PC-3 (cell line): ENCODE data around the gene ACVR1. TPM values are rescaled to one million over a fixed set of nuclear protein-coding genes. Genes with fewer than 3 reads are reported as not detected.

Experiments
- ATAC-seq: fragments of 200-7000 bp; cut with Tn5 transposase; 2 replicates; pipeline ENCODE4 v1.9.1; 2020; ENCODE audit warnings: mild to moderate bottlenecking, moderate library complexity
- BruUV-seq: library from RNA; stranded (reverse); fragments of 400-500 nt; replicated peaks from 2 replicates; lab custom pipeline; 2021; lab: Mats Ljungman, UMichigan
- CTCF ChIA-PET: fragments of 300-600 bp; sonication (Branson Sonifier 250); formaldehyde crosslinking; loops from one replicate; lab custom pipeline; 2022; ENCODE audit warnings: antibody characterized with exemption; lab: Charles Lee
- POLR2A ChIA-PET: fragments of 300-600 bp; sonication (Branson Sonifier 250); formaldehyde crosslinking; loops from one replicate; lab custom pipeline; 2022; ENCODE audit warnings: antibody characterized with exemption; ENCODE audit not compliant: unreplicated experiment; lab: Charles Lee
- DNase-seq: peaks from one replicate; pipeline ENCODE4 v3.0.0-alpha.2; 2015
- H2AFZ ChIP-seq: fragments of 300-600 bp; sonication (generic); 2 replicates; pipeline ENCODE4 v1.6.0; 2016; ENCODE audit warnings: antibody characterized with exemption, low read length
- H3F3A ChIP-seq: fragments of 300-600 bp; sonication (generic); one replicate; pipeline ENCODE4 v1.6.0; 2017; ENCODE audit warnings: antibody characterized with exemption, low read length, control low read depth, mild to moderate bottlenecking; ENCODE audit not compliant: unreplicated experiment
- H3K27ac ChIP-seq: fragments of 300-600 bp; sonication (generic); 2 replicates; pipeline ENCODE4 v1.5.1; 2016; ENCODE audit warnings: mild to moderate bottlenecking, low read length
- H3K27me3 ChIP-seq: fragments of 300-600 bp; sonication (generic); 2 replicates; pipeline ENCODE4 v1.6.1; 2016; ENCODE audit warnings: low read length, mixed read lengths
- H3K36me3 ChIP-seq: fragments of 300-600 bp; sonication (generic); 2 replicates; pipeline ENCODE4 v1.6.1; 2016; ENCODE audit warnings: low read depth, mixed run types, low read length, mixed read lengths
- H3K4me1 ChIP-seq: fragments of 300-600 bp; sonication (generic); 2 replicates; pipeline ENCODE4 v1.5.1; 2016; ENCODE audit warnings: low read length; ENCODE audit not compliant: insufficient read depth
- H3K4me2 ChIP-seq: fragments of 300-600 bp; sonication (generic); 2 replicates; pipeline ENCODE4 v1.6.0; 2016; ENCODE audit warnings: low read length
- H3K4me3 ChIP-seq: fragments of 300-600 bp; sonication (generic); 2 replicates; pipeline ENCODE4 v1.5.1; 2016; ENCODE audit warnings: mild to moderate bottlenecking, low read length, mixed read lengths
- H3K79me2 ChIP-seq: fragments of 300-600 bp; sonication (generic); 2 replicates; pipeline ENCODE4 v1.6.1; 2017; ENCODE audit warnings: low read length, mixed read lengths
- H3K9ac ChIP-seq: fragments of 300-600 bp; sonication (generic); 2 replicates; pipeline ENCODE4 v1.6.0; 2016; ENCODE audit warnings: mild to moderate bottlenecking, low read length
- H3K9me2 ChIP-seq: fragments of 300-600 bp; sonication (generic); replicated peaks from 2 replicates; pipeline ENCODE4 v1.6.1; 2016; ENCODE audit warnings: mixed run types, low read length, mixed read lengths
- H3K9me3 ChIP-seq: fragments of 300-600 bp; sonication (generic); 2 replicates; pipeline ENCODE4 v1.6.1; 2016; ENCODE audit warnings: low read length, mixed read lengths
- H4K20me1 ChIP-seq: fragments of 300-600 bp; sonication (generic); 2 replicates; pipeline ENCODE4 v1.6.1; 2016; ENCODE audit warnings: low read length, mixed read lengths
- CTCF ChIP-seq: fragments of 300-600 bp; sonication (generic); conservative IDR thresholded peaks from 2 replicates; pipeline ENCODE4 v1.5.1; 2017; ENCODE audit warnings: antibody characterized with exemption, low read depth, mild to moderate bottlenecking, low read length
- EZH2 ChIP-seq: fragments of 300-600 bp; sonication (generic); IDR thresholded peaks from one replicate; pipeline ENCODE4 v1.6.1; 2017; ENCODE audit warnings: antibody characterized with exemption, mild to moderate bottlenecking, low read length; ENCODE audit not compliant: unreplicated experiment
- EZH2phosphoT487 ChIP-seq: fragments of 300-600 bp; sonication (generic); IDR thresholded peaks from 2 replicates; pipeline ENCODE4 v1.6.1; 2018; ENCODE audit warnings: mild to moderate bottlenecking, antibody characterized with exemption, low read length, borderline replicate concordance
- intact Hi-C: fragments of 100-400 bp; cut with micrococcal nuclease; formaldehyde crosslinking; loops from 2 replicates; pipeline ENCODE4 v1.9.0; 2023
- total RNA-seq: library from RNA; depleted of rRNA; stranded (reverse); fragments of >200 nt; gene quantifications from 2 replicates; pipeline ENCODE4 v1.2.3, GENCODE V29; 2014

ACVR1 gene
- total RNA-seq, 1 experiment from 2014 or later, result 6.7 TPM

- intact Hi-C loops, result no loop called here
- peaks cover 21% of the 10 kb centered on the region for H3K4me1 ChIP-seq
- H3K9me2 ChIP-seq, result no peaks in the 10 kb centered on the region
- H3F3A ChIP-seq, result no peaks in the 10 kb centered on the region
- no peak overlapping the region for H3K4me3 ChIP-seq
- H3K27me3 ChIP-seq, result no peaks in the 10 kb centered on the region
- H3K27ac ChIP-seq, result no peak overlapping the region
- no peaks in the 10 kb centered on the region for H3K9me3 ChIP-seq
- ATAC-seq (no peak), DNase-seq (no peak)
- no peak overlapping the region for H3K9ac ChIP-seq
- H3K36me3 ChIP-seq, result no peaks in the 10 kb centered on the region
- no TSS peak for BruUV-seq
- no peak overlapping the region for H2AFZ ChIP-seq
- ChIA-PET POLR2A (no interaction called here), CTCF (no interaction called here)
- no peaks in the 10 kb centered on the region for H3K79me2 ChIP-seq
- H4K20me1 ChIP-seq, result no peaks in the 10 kb centered on the region
- no peak for TF ChIP-seq CTCF
- TF ChIP-seq EZH2, result no peak
- no peak for TF ChIP-seq EZH2phosphoT487
- no peak overlapping the region for H3K4me2 ChIP-seq
These were observed 180.1 kb downstream of the ACVR1 start for GRCh38 chr2:157696036-157696435.

- Histone ChIP-seq H3K4me3 (no peak overlapping the region), H3K4me2 (peak overlapping the region; percentile 67), H3K9me3 (no peaks in the 10 kb centered on the region), H3K4me1 (peaks cover 21% of the 10 kb centered on the region), H3K36me3 (no peaks in the 10 kb centered on the region), H3K9ac (no peak overlapping the region), H3F3A (no peaks in the 10 kb centered on the region), H3K27ac (peak overlapping the region; percentile 80), H3K9me2 (no peaks in the 10 kb centered on the region), H3K27me3 (no peaks in the 10 kb centered on the region), H4K20me1 (no peaks in the 10 kb centered on the region), H2AFZ (no peak overlapping the region), H3K79me2 (no peaks in the 10 kb centered on the region)
- TF ChIP-seq EZH2phosphoT487 (no peak), CTCF (no peak), EZH2 (no peak)
- no TSS peak for BruUV-seq
- intact Hi-C loops, result loop anchor here (5.0 kb wide), 1 partner anchor 50 kb away; no protein-coding TSS in a partner anchor
- ATAC-seq (peak; percentile 99), DNase-seq (peak; percentile 96)
- ChIA-PET POLR2A (no interaction called here), CTCF (no interaction called here)
These were observed 183.4 kb downstream of the ACVR1 start for GRCh38 chr2:157692768-157693167.

- ChIA-PET POLR2A (no interaction called here), CTCF (no interaction called here)
- DNase-seq (peak; percentile 11), ATAC-seq (no peak)
- Histone ChIP-seq H3K36me3 (no peaks in the 10 kb centered on the region), H3K27ac (no peak overlapping the region), H4K20me1 (no peaks in the 10 kb centered on the region), H3K9ac (no peak overlapping the region), H3K79me2 (no peaks in the 10 kb centered on the region), H3K4me3 (no peak overlapping the region), H3K27me3 (no peaks in the 10 kb centered on the region), H2AFZ (no peak overlapping the region), H3K9me3 (no peaks in the 10 kb centered on the region), H3K4me1 (peaks cover 21% of the 10 kb centered on the region), H3K4me2 (no peak overlapping the region), H3K9me2 (no peaks in the 10 kb centered on the region), H3F3A (no peaks in the 10 kb centered on the region)
- BruUV-seq, result no TSS peak
- TF ChIP-seq EZH2phosphoT487 (no peak), EZH2 (no peak), CTCF (no peak)
- intact Hi-C loops, result loop anchor here (5.0 kb wide), 1 partner anchor 49 kb away; no protein-coding TSS in a partner anchor
These were observed 184.4 kb downstream of the ACVR1 start for GRCh38 chr2:157691695-157692094.
